ENCODE measurements around the gene POU2F2. TPM values are rescaled to one million over a fixed set of nuclear protein-coding genes. Genes with fewer than 3 reads are reported as not detected.

POU2F2 gene
- total and polyA plus RNA-seq, 9 of the 15 experiments (the other 6 are each of a cell fraction or from before 2014, with no cell fraction given) = 0.03 to 0.68 (median 0.14) TPM

GRCh38 chr19:42075616-42076379 is 56.4 kb downstream of the POU2F2 start, which contains the start of gene ZNF574 (continued):
- peak; percentile 84 for TF ChIP-seq KDM5B (IDR thresholded peaks at IDR 0.05; ENCODE audit: insufficient replicate concordance, low read depth, low read length)
- TF ChIP-seq PHF20 (IDR thresholded peaks at IDR 0.05; ENCODE audit: partially characterized antibody) = peak; percentile 81
- no peak for TF ChIP-seq TCF3 (CRISPR knock-in tag; IDR thresholded peaks at IDR 0.05)
- no peak for TF ChIP-seq CEBPB (tag; IDR thresholded peaks at IDR 0.05)
- no peak for TF ChIP-seq GTF2B (IDR thresholded peaks at IDR 0.05; ENCODE audit: extremely low read depth, insufficient read length)
- peak; percentile 90 for TF ChIP-seq CHD2 (IDR thresholded peaks at IDR 0.05; ENCODE audit: low read depth, low read length)
- no peak for TF ChIP-seq PBX2 (CRISPR knock-in tag; IDR thresholded peaks at IDR 0.05; ENCODE audit: low read depth)
- TF ChIP-seq PBX2 (tag; conservative IDR thresholded peaks at IDR 0.05; ENCODE audit: low read depth) = no peak
- TF ChIP-seq FUS (optimal IDR thresholded peaks at IDR 0.05; ENCODE audit: low read depth, low read length) = no peak
- TF ChIP-seq CBX1 (IDR thresholded peaks at IDR 0.05; ENCODE audit: low read depth) = no peak; the same call in 1 of the 2 replicates
- no peak for TF ChIP-seq CC2D1A (IDR thresholded peaks at IDR 0.05)
- peak; percentile 93 for TF ChIP-seq CEBPZ (IDR thresholded peaks at IDR 0.05; ENCODE audit: borderline replicate concordance, low read depth, low read length)
- TF ChIP-seq MCM7 (IDR thresholded peaks at IDR 0.05) = no peak
- 0 out of 4 replicates have a peak, but pooled peaks have one; percentile 47 to 79 for TF ChIP-seq UBTF (IDR thresholded peaks at IDR 0.05; ENCODE audit: borderline replicate concordance in 1 of 2, low read depth in 2 of 2, low read length in 2 of 2)
- no peak for TF ChIP-seq ELK3 (CRISPR knock-in tag; IDR thresholded peaks at IDR 0.05)
- TF ChIP-seq SAP30 (IDR thresholded peaks at IDR 0.05; ENCODE audit: borderline replicate concordance, insufficient read depth, low read depth, low read length, poor library complexity, severe bottlenecking) = peak; percentile 72
- TF ChIP-seq HDAC6 (IDR thresholded peaks at IDR 0.05; ENCODE audit: low read depth, low read length) = no peak

Data from K562 (cell line).